Measurements from ENCODE around the gene ZNF638.

ZNF638 gene

GRCh38 chr2:71477231-71477691, 145.7 kb downstream of the ZNF638 start:
- no peak for ATAC-seq (replicated peaks)
- no peak overlapping the region for H3K27ac Mint-ChIP-seq
- no peak for DNase-seq
- H3K27me3 Mint-ChIP-seq = peaks cover 22 to 74% of the 10 kb centered on the region in 2 donors
- H3K4me1 Mint-ChIP-seq (ENCODE audit: low read depth in 2 of 2) = no peaks in the 10 kb centered on the region
- H3K9me3 Mint-ChIP-seq = no peaks in the 10 kb centered on the region
- H3K36me3 Mint-ChIP-seq (ENCODE audit: insufficient read depth) = peaks cover 2% of the 10 kb centered on the region
- no peak overlapping the region for H3K4me3 Mint-ChIP-seq

GRCh38 chr2:71478806-71479205, 147.2 kb downstream of the ZNF638 start:
- H3K36me3 Mint-ChIP-seq (ENCODE audit: insufficient read depth) = peaks cover 2% of the 10 kb centered on the region
- ATAC-seq (replicated peaks) (no peak), DNase-seq (no peak)
- H3K4me3 Mint-ChIP-seq = no peak overlapping the region
- peaks cover 26 to 74% of the 10 kb centered on the region in 2 donors for H3K27me3 Mint-ChIP-seq
- no peak overlapping the region for H3K27ac Mint-ChIP-seq
- no peaks in the 10 kb centered on the region for H3K9me3 Mint-ChIP-seq
- H3K4me1 Mint-ChIP-seq (ENCODE audit: low read depth in 2 of 2) = no peaks in the 10 kb centered on the region

GRCh38 chr2:71479261-71479660, 147.7 kb downstream of the ZNF638 start:
- DNase-seq (no peak), ATAC-seq (replicated peaks) (no peak)
- Mint-ChIP-seq H3K4me3 (no peak overlapping the region), H3K36me3 (ENCODE audit: insufficient read depth) (peaks cover 2% of the 10 kb centered on the region), H3K27me3 (peaks cover 26 to 69% of the 10 kb centered on the region in 2 donors), H3K27ac (peak overlapping the region; percentile 7 to 20), H3K4me1 (ENCODE audit: low read depth in 2 of 2) (no peaks in the 10 kb centered on the region), H3K9me3 (no peaks in the 10 kb centered on the region)

GRCh38 chr2:71481111-71481510, 149.5 kb downstream of the ZNF638 start:
- peak overlapping the region in 1 of 2 donors; percentile 10 for H3K27ac Mint-ChIP-seq
- no peak for ATAC-seq (replicated peaks)
- no peak overlapping the region for H3K4me3 Mint-ChIP-seq

GRCh38 chr2:71482055-71482454, 150.5 kb downstream of the ZNF638 start:
- Mint-ChIP-seq H3K27me3 (peaks cover 31 to 68% of the 10 kb centered on the region in 2 donors), H3K27ac (no peak overlapping the region), H3K36me3 (ENCODE audit: insufficient read depth) (no peaks in the 10 kb centered on the region), H3K4me1 (ENCODE audit: low read depth in 2 of 2) (no peaks in the 10 kb centered on the region), H3K9me3 (no peaks in the 10 kb centered on the region), H3K4me3 (no peak overlapping the region)
- no peak for ATAC-seq (replicated peaks)
- no peak for DNase-seq

More at GRCh38 chr2:71481111-71481510, 149.5 kb downstream of the ZNF638 start:
- H3K4me1 Mint-ChIP-seq (ENCODE audit: low read depth in 2 of 2) = no peaks in the 10 kb centered on the region
- peaks cover 2% of the 10 kb centered on the region for H3K36me3 Mint-ChIP-seq (ENCODE audit: insufficient read depth)
- H3K9me3 Mint-ChIP-seq = no peaks in the 10 kb centered on the region
- H3K27me3 Mint-ChIP-seq = peaks cover 28 to 59% of the 10 kb centered on the region in 2 donors
- DNase-seq = no peak

GRCh38 chr2:71483246-71483645, 151.7 kb downstream of the ZNF638 start:
- H3K27ac Mint-ChIP-seq = no peak overlapping the region
- ATAC-seq (replicated peaks) = no peak
- no peak for DNase-seq
- H3K27me3 Mint-ChIP-seq = peaks cover 33 to 75% of the 10 kb centered on the region in 2 donors
- no peaks in the 10 kb centered on the region for H3K9me3 Mint-ChIP-seq
- H3K4me1 Mint-ChIP-seq (ENCODE audit: low read depth in 2 of 2) = no peaks in the 10 kb centered on the region
- H3K4me3 Mint-ChIP-seq = no peak overlapping the region
- no peaks in the 10 kb centered on the region for H3K36me3 Mint-ChIP-seq (ENCODE audit: insufficient read depth)

- ATAC-seq (replicated peaks) = no peak
- no peak overlapping the region for H3K27ac Mint-ChIP-seq
- H3K4me3 Mint-ChIP-seq = no peak overlapping the region
Measured at GRCh38 chr2:71484354-71484753, 152.8 kb downstream of the ZNF638 start.

More at GRCh38 chr2:71484354-71484753, 152.8 kb downstream of the ZNF638 start:
- Mint-ChIP-seq H3K27me3 (peaks cover 35 to 75% of the 10 kb centered on the region in 2 donors), H3K36me3 (ENCODE audit: insufficient read depth) (no peaks in the 10 kb centered on the region), H3K9me3 (no peaks in the 10 kb centered on the region), H3K4me1 (ENCODE audit: low read depth in 2 of 2) (no peaks in the 10 kb centered on the region)
- DNase-seq = no peak
